HG03064 (cell line): ENCODE data around the gene ADAT1.

ENCODE experiments used
- ATAC-seq: cut with Tn5 transposase; IDR thresholded peaks from one replicate; pipeline ENCODE4 v1.9.1; 2021; ENCODE audit warnings: low read depth; ENCODE audit not compliant: unreplicated experiment

The ADAT1 gene

GRCh38 chr16:75578212-75578611 lies 44.9 kb downstream of the ADAT1 start:
- ATAC-seq: no peak

GRCh38 chr16:75576384-75576811 lies 46.7 kb downstream of the ADAT1 start:
- no peak for ATAC-seq

DNA sequence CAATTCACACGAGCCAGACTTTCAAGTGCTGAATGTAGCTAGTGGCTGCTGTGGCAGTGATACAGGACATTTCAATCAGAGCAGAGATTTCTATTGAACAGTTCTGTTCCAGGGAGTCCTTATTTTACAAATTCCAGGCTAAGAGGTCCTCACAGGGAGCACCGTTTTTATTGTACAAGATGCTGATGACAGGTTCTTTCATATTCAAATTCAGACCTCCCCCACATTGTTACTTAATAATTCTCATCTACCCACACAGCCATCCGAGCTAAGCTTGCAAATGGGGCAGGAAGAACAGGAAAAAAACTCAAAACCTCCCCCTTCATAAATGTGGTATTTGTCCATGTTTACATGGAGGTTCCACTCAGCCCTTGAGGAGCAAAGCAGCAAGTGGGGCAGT lies 47.1 kb downstream of the ADAT1 start:
- no peak for ATAC-seq

- ATAC-seq: no peak
Measured at GRCh38 chr16:75573955-75574354, 49.1 kb downstream of the ADAT1 start.

- no peak for ATAC-seq
Measured at GRCh38 chr16:75572864-75573542, 50.1 kb downstream of the ADAT1 start.

DNA sequence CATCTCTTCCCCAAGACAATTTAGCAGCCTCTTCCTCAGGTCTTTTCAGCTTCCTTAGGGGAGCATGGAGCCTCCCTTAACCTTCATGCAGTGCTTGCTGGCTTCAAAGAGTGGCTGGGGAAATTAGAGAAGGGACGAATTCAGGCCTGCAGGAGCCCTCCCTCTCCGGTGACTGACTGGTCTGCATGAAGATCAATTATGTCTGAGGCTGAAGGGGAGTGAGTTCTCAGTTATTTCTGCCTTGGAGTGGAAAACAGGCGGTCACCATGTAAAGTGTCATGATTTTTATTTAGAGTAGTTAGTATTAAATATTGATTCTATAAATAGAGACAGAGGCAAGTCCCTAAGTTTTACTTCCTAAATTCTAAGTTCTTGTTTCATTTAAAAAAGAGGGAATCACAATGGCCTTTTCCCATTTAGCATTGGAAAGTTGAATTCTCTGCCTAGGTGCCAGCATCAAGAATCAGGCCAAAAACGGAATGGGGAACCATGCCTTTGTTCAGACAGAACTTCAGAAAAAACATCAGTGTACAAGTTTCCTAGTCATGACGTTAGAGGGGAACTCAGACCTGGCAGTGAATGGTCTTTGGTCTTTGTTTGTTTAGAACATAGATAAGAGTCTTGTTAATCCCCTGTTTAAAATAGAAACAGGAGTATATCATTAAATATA lies 52.5 kb downstream of the ADAT1 start:
- ATAC-seq: no peak

DNA sequence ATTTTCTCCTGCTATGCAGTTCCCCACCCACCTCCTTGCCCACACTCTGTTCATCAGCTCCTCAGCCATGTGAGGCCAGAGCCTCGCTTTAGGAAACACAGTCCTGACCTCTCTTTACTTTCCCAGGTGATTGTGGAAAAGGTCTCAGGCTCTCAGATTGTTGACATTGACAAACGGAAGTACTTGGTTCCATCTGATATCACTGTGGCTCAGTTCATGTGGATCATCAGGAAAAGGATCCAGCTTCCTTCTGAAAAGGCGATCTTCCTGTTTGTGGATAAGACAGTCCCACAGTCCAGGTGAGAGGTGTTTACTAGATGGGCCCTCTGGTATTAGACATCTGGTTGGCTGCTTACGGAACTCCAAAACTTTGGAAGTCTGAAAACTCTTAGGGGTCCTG lies 55.2 kb downstream of the ADAT1 start:
- no peak for ATAC-seq

- ATAC-seq: no peak
Measured at GRCh38 chr16:75566758-75567255, 56.3 kb downstream of the ADAT1 start.

- peak; percentile 60 for ATAC-seq
Measured at GRCh38 chr16:75566040-75566757, 56.9 kb downstream of the ADAT1 start, which contains the start of gene GABARAPL2. GABARAPL2 (plus strand) TSS chr16:75566379; CDS start chr16:75566487, 108 bp downstream.

GRCh38 chr16:75565640-75566039 lies 57.4 kb downstream of the ADAT1 start:
- peak; percentile 2 for ATAC-seq

DNA sequence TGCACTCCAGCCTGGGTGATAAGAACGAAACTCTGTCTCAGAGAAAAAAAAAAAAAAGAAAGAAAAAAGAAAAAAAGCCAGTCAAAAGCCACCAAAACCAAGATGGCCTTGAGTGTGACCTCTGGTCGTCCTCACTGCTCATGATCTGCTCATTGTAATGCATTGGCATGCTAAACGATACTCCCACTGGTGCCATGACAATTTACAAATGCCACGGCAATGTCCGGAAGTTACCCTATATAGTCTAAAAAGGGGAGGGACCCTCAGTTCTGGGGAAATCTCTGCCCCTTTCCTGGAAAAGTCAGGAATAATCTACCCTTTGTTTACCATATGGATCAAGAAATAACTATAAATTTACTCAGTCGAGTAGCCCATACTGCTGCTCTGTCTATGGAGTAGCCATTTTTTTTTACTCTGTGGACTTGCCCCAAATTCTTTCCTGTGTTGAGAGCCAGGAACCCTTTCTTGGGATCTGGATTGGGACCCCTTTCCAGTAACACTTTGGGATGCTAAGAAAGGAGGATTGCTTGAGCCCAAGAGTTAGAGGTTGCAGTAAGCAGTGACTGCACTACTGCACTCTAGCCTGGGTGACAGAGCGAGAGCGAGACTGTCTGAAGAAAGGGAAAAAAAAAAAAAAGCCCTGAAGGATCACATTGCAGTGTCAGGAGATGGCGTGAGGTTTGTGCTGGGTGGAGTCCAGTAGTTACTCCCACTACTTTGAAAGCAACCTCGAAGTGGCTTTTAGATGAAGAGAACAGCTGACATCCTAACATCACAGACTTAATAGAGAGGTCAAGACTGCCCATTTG lies 63.3 kb downstream of the ADAT1 start:
- ATAC-seq: no peak

GRCh38 chr16:75558846-75559401 lies 64.2 kb downstream of the ADAT1 start:
- no peak for ATAC-seq

DNA sequence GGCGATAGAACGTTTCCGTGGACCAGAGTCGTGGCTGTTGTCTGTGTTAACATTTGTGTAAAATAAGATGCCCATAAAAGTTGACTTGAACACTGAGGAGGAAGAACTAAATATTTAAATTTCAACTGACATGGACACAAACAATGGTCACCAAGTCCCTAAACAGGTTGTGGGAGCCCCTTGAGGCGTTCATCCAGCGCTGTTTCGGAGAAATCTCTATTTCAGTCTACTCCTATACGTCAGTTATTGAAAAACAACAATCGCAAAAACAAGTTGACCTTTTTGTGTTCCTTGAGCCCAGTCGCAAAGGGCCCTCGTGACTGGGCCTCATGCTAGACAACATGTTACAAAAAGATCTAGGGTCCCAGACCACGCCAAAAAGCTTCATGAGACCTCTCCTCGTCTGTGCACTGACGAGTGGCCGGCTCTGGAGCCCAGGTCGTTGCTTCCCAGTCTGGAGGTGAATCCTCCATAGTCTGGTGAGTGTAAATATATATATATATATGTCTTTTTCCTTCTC lies 66.6 kb downstream of the ADAT1 start:
- no peak for ATAC-seq

GRCh38 chr16:75555707-75556430 lies 67.2 kb downstream of the ADAT1 start, which contains the start of gene TMEM231:
TMEM231 (minus strand) TSS chr16:75556252; CDS start chr16:75556209, 43 bp downstream.
- peak; percentile 97 for ATAC-seq

GRCh38 chr16:75555213-75555706 lies 67.8 kb downstream of the ADAT1 start:
- peak; percentile 35 for ATAC-seq

GRCh38 chr16:75552951-75553350 lies 70.1 kb downstream of the ADAT1 start:
- ATAC-seq: no peak

- ATAC-seq: no peak
Measured at GRCh38 chr16:75550211-75550662, 72.8 kb downstream of the ADAT1 start.
